Measurements from ENCODE around the gene IQCH.

The IQCH gene

GRCh38 chr15:67505675-67506572, 251.3 kb downstream of the IQCH start:
- TF ChIP-seq CTCF (conservative IDR thresholded peaks at IDR 0.05; ENCODE audit: low read depth, low read length) = no peak
- H3K4me3 ChIP-seq (ENCODE audit: low read length) = no peak overlapping the region
- no peak for DNase-seq (ENCODE audit: low read depth)

GRCh38 chr15:67506775-67507747, 252.5 kb downstream of the IQCH start:
- DNase-seq (ENCODE audit: low read depth) = no peak
- H3K4me3 ChIP-seq (ENCODE audit: low read length) = no peak overlapping the region
- no peak for TF ChIP-seq CTCF (conservative IDR thresholded peaks at IDR 0.05; ENCODE audit: low read depth, low read length)

GRCh38 chr15:67508407-67508806, 253.8 kb downstream of the IQCH start:
- DNase-seq (ENCODE audit: low read depth) = no peak
- no peak for TF ChIP-seq CTCF (conservative IDR thresholded peaks at IDR 0.05; ENCODE audit: low read depth, low read length)
- H3K4me3 ChIP-seq (ENCODE audit: low read length) = no peak overlapping the region

- no peak overlapping the region for H3K4me3 ChIP-seq (ENCODE audit: low read length)
- no peak for TF ChIP-seq CTCF (conservative IDR thresholded peaks at IDR 0.05; ENCODE audit: low read depth, low read length)
- DNase-seq (ENCODE audit: low read depth) = no peak
These were observed 255.3 kb downstream of the IQCH start for GRCh38 chr15:67509918-67510317.

- TF ChIP-seq CTCF (conservative IDR thresholded peaks at IDR 0.05; ENCODE audit: low read depth, low read length) = no peak
- H3K4me3 ChIP-seq (ENCODE audit: low read length) = no peak overlapping the region
- DNase-seq (ENCODE audit: low read depth) = no peak
These were observed 256.1 kb downstream of the IQCH start for GRCh38 chr15:67510597-67511190.

GRCh38 chr15:67511606-67512005, 257.0 kb downstream of the IQCH start:
- DNase-seq (ENCODE audit: low read depth) = no peak
- no peak for TF ChIP-seq CTCF (conservative IDR thresholded peaks at IDR 0.05; ENCODE audit: low read depth, low read length)

More at GRCh38 chr15:67511606-67512005, 257.0 kb downstream of the IQCH start:
- H3K4me3 ChIP-seq (ENCODE audit: low read length) = no peak overlapping the region
